Breast epithelium (tissue), 3 donors: Measurements from ENCODE around the gene HRH1.

Experiments
- CTCF ChIP-seq, 3 donors: fragments of 450-650 bp; IDR thresholded peaks; one replicate each; pipeline ENCODE4 v1.5.1; 2016 to 2017; ENCODE audit warnings: antibody characterized with exemption in 3 of 3, mild to moderate bottlenecking in 3 of 3, moderate library complexity in 3 of 3
- POLR2A ChIP-seq: fragments of 450-650 bp; IDR thresholded peaks from one replicate; pipeline ENCODE4 v1.6.1; 2016; ENCODE audit warnings: antibody characterized with exemption, mild to moderate bottlenecking, moderate library complexity

DNA sequence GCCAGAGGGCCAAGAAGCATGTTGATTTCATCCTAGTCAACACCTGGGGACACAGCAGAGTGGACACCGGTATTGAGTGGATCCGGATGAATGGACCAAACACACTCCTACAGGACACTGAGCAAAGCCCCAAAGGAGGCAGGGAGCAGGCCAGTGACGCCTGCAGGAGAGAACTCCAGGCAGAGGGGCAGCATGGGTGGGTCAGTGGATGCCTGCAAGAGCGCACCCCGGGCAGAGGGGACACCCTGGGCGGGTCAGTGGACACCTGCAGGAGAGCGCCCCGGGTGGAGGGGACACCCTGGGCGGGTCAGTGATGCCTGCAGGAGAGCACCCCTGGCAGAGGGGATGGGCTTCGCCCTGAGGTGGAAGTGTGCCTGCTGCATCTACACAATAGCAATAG is 27.6 kb upstream of the HRH1 start:
- TF ChIP-seq CTCF (IDR thresholded peaks at IDR 0.05), result no peak
- TF ChIP-seq POLR2A, result no peak
